HepG2 (cell line): ENCODE data around the gene DOCK3. TPM values are rescaled to one million over a fixed set of nuclear protein-coding genes. Genes with fewer than 3 reads are reported as not detected.

Source experiments
- AKAP8 ChIP-seq: sonication (generic); formaldehyde crosslinking; IDR thresholded peaks from 2 replicates; pipeline ENCODE4 v1.5.1; 2020; ENCODE audit warnings: mild to moderate bottlenecking, missing genetic modification reagents
- CC2D1A ChIP-seq: sonication (generic); formaldehyde crosslinking; IDR thresholded peaks from 2 replicates; pipeline ENCODE4 v1.8.1; 2023; ENCODE audit warnings: mild to moderate bottlenecking, missing genetic modification reagents
- FOXJ3 ChIP-seq: sonication (generic); formaldehyde crosslinking; IDR thresholded peaks from 2 replicates; pipeline ENCODE4 v1.4.0; 2020; ENCODE audit warnings: missing genetic modification reagents, mild to moderate bottlenecking, borderline replicate concordance
- GATAD2A ChIP-seq: IDR thresholded peaks from 2 replicates; pipeline ENCODE4 v1.6.1; 2016
- GZF1 ChIP-seq: sonication (generic); formaldehyde crosslinking; IDR thresholded peaks from 2 replicates; pipeline ENCODE4 v1.5.1; 2020; ENCODE audit warnings: mild to moderate bottlenecking, missing genetic modification reagents
- HES4 ChIP-seq: sonication (generic); formaldehyde crosslinking; IDR thresholded peaks from 2 replicates; pipeline ENCODE4 v1.9.0; 2021; ENCODE audit warnings: mild to moderate bottlenecking, missing genetic modification reagents, borderline replicate concordance
- KDM5A ChIP-seq: fragments of 200-600 bp; sonication (generic); IDR thresholded peaks from 2 replicates; pipeline ENCODE4 v1.7.0; 2018; ENCODE audit warnings: antibody characterized with exemption, mild to moderate bottlenecking, low read length, borderline replicate concordance
- KMT2B ChIP-seq: IDR thresholded peaks from 2 replicates; pipeline ENCODE4 v1.6.1; 2016; ENCODE audit warnings: missing genetic modification reagents, missing compliant biosample characterization
- MTF2 ChIP-seq: sonication (generic); formaldehyde crosslinking; IDR thresholded peaks from 2 replicates; pipeline ENCODE4 v1.5.0; 2020; ENCODE audit warnings: missing genetic modification reagents, borderline replicate concordance
- PHF8 ChIP-seq: sonication (generic); formaldehyde crosslinking; IDR thresholded peaks from 2 replicates; pipeline ENCODE4 v1.5.0; 2020; ENCODE audit warnings: missing genetic modification reagents
- PITX1 ChIP-seq: sonication (generic); formaldehyde crosslinking; IDR thresholded peaks from 2 replicates; pipeline ENCODE4 v1.5.1; 2020; ENCODE audit warnings: mild to moderate bottlenecking, missing genetic modification reagents
- REPIN1 ChIP-seq: sonication (generic); formaldehyde crosslinking; IDR thresholded peaks from 2 replicates; pipeline ENCODE4 v1.8.0; 2022; ENCODE audit warnings: missing genetic modification reagents, low read depth, mild to moderate bottlenecking, borderline replicate concordance
- RFX5 ChIP-seq: IDR thresholded peaks from 2 replicates; pipeline ENCODE4 v1.6.1; 2011; ENCODE audit warnings: low read depth, low read length, improper control_type of control experiment
- SATB2 ChIP-seq: sonication (generic); formaldehyde crosslinking; IDR thresholded peaks from 2 replicates; pipeline ENCODE4 v1.5.0; 2020; ENCODE audit warnings: missing genetic modification reagents
- SMAD3 ChIP-seq: sonication (generic); formaldehyde crosslinking; IDR thresholded peaks from 2 replicates; pipeline ENCODE4 v1.4.0; 2020; ENCODE audit warnings: missing genetic modification reagents
- ZKSCAN1 ChIP-seq: fragments of 150-350 bp; IDR thresholded peaks from 2 replicates; pipeline ENCODE4 v1.6.1; 2014; ENCODE audit warnings: low read length
- ZNF121 ChIP-seq: sonication (generic); formaldehyde crosslinking; IDR thresholded peaks from 2 replicates; pipeline ENCODE4 v1.5.0; 2020; ENCODE audit warnings: mild to moderate bottlenecking, missing genetic modification reagents
- ZNF788 ChIP-seq: sonication (generic); formaldehyde crosslinking; IDR thresholded peaks from 2 replicates; pipeline ENCODE4 v1.5.0; 2020; ENCODE audit warnings: mild to moderate bottlenecking, missing genetic modification reagents, borderline replicate concordance
- ZNF792 ChIP-seq: IDR thresholded peaks from 2 replicates; pipeline ENCODE4 v1.6.1; 2016
- polyA plus RNA-seq, 8 experiments: library from polyadenylated mRNA; depleted of rRNA in 3 of 8; stranded (reverse) in 7 of 8; unstranded in 1 of 8; fragments of >200 nt; fragmentation: Illumina TruSeq in 4 of 8; extraction: Trizol in 4 of 8; gene quantifications; 2 replicates each; pipeline versions ENCODE4 v1.2.1 to v1.2.3, GENCODE V29; 2011 to 2016; ENCODE audit warnings: low read depth in 4 of 8, missing spikeins in 1 of 8, mixed read lengths in 1 of 8; ENCODE audit not compliant: insufficient read depth in 1 of 8
- total RNA-seq, 5 experiments: library from RNA; depleted of rRNA; stranded (reverse); fragments of >200 nt; fragmentation: Illumina TruSeq; extraction: Trizol; gene quantifications; 2 replicates each; pipeline ENCODE4 v1.2.3, GENCODE V29; 2016; ENCODE audit warnings: low read depth in 1 of 5
- TF ChIP-seq, protein P1 (sequence below): sonication (generic); formaldehyde crosslinking; IDR thresholded peaks from 2 replicates; pipeline ENCODE4 v1.4.0; 2020; ENCODE audit warnings: mild to moderate bottlenecking, missing genetic modification reagents
- TF ChIP-seq, protein P2 (sequence below), 2 experiments: fragments of 450-650 bp in 1 of 2; sonication (generic) in 1 of 2; formaldehyde crosslinking in 1 of 2; IDR thresholded peaks; 2 replicates each; pipeline versions ENCODE4 v1.6.1 to v1.8.0; 2016 to 2022; ENCODE audit warnings: antibody characterized with exemption in 1 of 2, mild to moderate bottlenecking in 1 of 2, missing genetic modification reagents in 1 of 2

The DOCK3 gene
- total and polyA plus RNA-seq, 2 of the 13 experiments (the other 11 are each of a cell fraction or from before 2014, with no cell fraction given): not detected

DNA sequence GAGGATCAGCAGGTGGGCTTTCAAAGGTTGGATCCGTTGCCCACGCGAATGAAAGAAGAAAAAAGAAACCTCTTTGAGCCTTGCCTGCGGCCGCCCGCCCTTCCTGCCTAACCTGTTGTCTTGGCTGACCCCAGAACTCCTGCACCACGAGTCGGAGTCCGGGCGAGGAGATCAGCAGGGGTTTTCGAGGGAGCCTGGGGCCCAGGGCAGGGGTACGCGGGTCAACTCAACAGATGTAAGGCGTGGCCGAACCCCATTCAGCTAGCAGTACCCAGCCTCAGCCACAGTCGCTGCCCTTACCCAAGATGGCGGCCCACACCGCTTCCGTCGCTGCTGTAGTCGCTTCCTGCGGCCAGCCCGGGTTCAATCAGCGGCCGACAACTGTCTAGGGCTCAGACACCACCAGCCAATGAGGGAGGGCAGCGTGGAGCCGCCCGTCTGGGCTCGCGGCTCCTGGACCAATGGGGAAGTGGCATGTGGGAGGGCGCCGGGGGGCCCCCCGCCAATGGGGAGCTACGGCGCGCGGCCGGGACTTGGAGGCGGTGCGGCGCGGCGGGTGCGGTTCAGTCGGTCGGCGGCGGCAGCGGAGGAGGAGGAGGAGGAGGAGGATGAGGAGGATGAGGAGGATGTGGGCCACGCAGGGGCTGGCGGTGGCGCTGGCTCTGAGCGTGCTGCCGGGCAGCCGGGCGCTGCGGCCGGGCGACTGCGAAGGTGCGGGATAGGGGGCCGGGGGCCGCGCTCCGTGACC lies 710.2 kb downstream of the DOCK3 start, which contains the start of gene MANF (continued):
- TF ChIP-seq HES4 (CRISPR knock-in tag) (peak; percentile 94), MTF2 (CRISPR knock-in tag) (peak; percentile 68; the same call in 1 of the 2 replicates), ZNF792 (CRISPR knock-in tag) (no peak; the same call in 1 of the 2 replicates), ZNF121 (CRISPR knock-in tag) (no peak), RFX5 (peak; percentile 53; the same call in 1 of the 2 replicates), GZF1 (peak; percentile 30; the same call in 1 of the 2 replicates), SATB2 (no peak), KMT2B (CRISPR knock-in tag) (no peak), REPIN1 (CRISPR knock-in tag) (peak; percentile 30; the same call in 1 of the 2 replicates), GATAD2A (no peak; the same call in 1 of the 2 replicates), SMAD3 (peak; percentile 84), ZKSCAN1 (no peak), PHF8 (CRISPR knock-in tag) (peak; percentile 94), PITX1 (CRISPR knock-in tag) (no peak), CC2D1A (no peak), FOXJ3 (0 out of 2 replicates have a peak, but pooled peaks have one; percentile 22), ZNF788 (CRISPR knock-in tag) (peak; percentile 82; the same call in 1 of the 2 replicates), AKAP8 (no peak), KDM5A (peak; percentile 46; the same call in 1 of the 2 replicates)
- TF ChIP-seq, protein P1, sequence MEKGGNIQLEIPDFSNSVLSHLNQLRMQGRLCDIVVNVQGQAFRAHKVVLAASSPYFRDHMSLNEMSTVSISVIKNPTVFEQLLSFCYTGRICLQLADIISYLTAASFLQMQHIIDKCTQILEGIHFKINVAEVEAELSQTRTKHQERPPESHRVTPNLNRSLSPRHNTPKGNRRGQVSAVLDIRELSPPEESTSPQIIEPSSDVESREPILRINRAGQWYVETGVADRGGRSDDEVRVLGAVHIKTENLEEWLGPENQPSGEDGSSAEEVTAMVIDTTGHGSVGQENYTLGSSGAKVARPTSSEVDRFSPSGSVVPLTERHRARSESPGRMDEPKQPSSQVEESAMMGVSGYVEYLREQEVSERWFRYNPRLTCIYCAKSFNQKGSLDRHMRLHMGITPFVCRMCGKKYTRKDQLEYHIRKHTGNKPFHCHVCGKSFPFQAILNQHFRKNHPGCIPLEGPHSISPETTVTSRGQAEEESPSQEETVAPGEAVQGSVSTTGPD (CRISPR knock-in tag): no peak
- TF ChIP-seq, protein P2, sequence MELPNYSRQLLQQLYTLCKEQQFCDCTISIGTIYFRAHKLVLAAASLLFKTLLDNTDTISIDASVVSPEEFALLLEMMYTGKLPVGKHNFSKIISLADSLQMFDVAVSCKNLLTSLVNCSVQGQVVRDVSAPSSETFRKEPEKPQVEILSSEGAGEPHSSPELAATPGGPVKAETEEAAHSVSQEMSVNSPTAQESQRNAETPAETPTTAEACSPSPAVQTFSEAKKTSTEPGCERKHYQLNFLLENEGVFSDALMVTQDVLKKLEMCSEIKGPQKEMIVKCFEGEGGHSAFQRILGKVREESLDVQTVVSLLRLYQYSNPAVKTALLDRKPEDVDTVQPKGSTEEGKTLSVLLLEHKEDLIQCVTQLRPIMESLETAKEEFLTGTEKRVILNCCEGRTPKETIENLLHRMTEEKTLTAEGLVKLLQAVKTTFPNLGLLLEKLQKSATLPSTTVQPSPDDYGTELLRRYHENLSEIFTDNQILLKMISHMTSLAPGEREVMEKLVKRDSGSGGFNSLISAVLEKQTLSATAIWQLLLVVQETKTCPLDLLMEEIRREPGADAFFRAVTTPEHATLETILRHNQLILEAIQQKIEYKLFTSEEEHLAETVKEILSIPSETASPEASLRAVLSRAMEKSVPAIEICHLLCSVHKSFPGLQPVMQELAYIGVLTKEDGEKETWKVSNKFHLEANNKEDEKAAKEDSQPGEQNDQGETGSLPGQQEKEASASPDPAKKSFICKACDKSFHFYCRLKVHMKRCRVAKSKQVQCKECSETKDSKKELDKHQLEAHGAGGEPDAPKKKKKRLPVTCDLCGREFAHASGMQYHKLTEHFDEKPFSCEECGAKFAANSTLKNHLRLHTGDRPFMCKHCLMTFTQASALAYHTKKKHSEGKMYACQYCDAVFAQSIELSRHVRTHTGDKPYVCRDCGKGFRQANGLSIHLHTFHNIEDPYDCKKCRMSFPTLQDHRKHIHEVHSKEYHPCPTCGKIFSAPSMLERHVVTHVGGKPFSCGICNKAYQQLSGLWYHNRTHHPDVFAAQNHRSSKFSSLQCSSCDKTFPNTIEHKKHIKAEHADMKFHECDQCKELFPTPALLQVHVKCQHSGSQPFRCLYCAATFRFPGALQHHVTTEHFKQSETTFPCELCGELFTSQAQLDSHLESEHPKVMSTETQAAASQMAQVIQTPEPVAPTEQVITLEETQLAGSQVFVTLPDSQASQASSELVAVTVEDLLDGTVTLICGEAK (IDR thresholded peaks at IDR 0.05): no peak; the same call in 1 of the 2 replicates
- TF ChIP-seq, protein P2 (CRISPR knock-in tag; IDR thresholded peaks at IDR 0.05): peak; percentile 11; the same call in 1 of the 2 replicates
